Measurements from ENCODE around the gene ATP13A4. TPM values are rescaled to one million over a fixed set of nuclear protein-coding genes. Genes with fewer than 3 reads are reported as not detected.

ATP13A4 gene
- polyA plus RNA-seq, 3 donors = 0.08 to 0.21 (median 0.19) TPM

GRCh38 chr3:193574488-193575070 lies 19.9 kb upstream of the ATP13A4 start:
- intact Hi-C loops (cut with micrococcal nuclease) = loop anchor here (5.0 to 10.0 kb wide), 3 partner anchors 112 to 760 kb away; no protein-coding TSS in a partner anchor
- peaks cover 0 to 3% (median 0%) of the 10 kb centered on the region in 7 donors for H3K9me3 Mint-ChIP-seq
- H3K27me3 Mint-ChIP-seq (ENCODE audit: low read depth in 3 of 3) = peaks cover 0 to 2% (median 0%) of the 10 kb centered on the region in 3 donors

DNA sequence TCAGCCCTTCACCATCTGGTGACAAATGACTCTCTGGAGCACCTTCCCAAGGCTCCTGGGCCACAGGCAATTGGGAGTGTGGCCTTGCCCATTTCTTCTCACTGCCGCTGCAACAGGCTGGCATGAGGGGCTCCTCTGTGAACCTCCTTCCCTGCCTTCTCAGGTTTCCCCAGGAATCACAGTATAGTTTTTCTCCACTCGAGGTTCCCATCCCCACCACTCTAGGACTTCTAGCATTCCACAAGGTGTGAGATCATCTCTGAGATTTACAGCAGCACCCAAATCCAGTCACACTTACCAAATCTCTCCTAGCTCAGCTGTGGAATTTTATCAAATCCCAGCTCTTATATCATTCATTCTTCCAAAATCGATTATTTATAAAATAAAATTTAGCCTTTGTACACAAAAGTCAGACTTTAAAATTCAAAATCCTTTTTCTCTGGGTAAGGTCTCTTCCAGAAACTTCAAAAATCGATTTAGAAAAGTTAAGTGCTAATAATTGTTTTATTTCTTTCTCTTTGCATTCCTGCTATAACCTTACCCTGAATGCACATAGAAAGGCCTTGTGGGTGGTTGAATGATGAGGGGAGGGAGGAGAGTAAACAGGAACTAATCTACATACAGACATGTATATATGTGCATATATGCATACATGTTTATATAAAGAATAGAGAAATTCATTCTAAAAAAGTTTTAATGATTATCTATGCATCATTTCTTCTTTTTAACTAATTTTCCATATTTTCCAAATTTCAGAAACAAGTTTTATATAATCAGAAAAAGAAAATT lies 18.9 kb upstream of the ATP13A4 start:
- TF ChIP-seq, protein P1, sequence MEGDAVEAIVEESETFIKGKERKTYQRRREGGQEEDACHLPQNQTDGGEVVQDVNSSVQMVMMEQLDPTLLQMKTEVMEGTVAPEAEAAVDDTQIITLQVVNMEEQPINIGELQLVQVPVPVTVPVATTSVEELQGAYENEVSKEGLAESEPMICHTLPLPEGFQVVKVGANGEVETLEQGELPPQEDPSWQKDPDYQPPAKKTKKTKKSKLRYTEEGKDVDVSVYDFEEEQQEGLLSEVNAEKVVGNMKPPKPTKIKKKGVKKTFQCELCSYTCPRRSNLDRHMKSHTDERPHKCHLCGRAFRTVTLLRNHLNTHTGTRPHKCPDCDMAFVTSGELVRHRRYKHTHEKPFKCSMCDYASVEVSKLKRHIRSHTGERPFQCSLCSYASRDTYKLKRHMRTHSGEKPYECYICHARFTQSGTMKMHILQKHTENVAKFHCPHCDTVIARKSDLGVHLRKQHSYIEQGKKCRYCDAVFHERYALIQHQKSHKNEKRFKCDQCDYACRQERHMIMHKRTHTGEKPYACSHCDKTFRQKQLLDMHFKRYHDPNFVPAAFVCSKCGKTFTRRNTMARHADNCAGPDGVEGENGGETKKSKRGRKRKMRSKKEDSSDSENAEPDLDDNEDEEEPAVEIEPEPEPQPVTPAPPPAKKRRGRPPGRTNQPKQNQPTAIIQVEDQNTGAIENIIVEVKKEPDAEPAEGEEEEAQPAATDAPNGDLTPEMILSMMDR (IDR thresholded peaks at IDR 0.05) = no peak
- H3K79me2 ChIP-seq (ENCODE audit: insufficient read depth, low read length) = no peaks in the 10 kb centered on the region
- H3K36me3 Mint-ChIP-seq = no peaks in the 10 kb centered on the region
- H3K9ac ChIP-seq (ENCODE audit: insufficient read depth, low read length, poor library complexity, severe bottlenecking) = no peak overlapping the region
- no peaks in the 10 kb centered on the region for H3K9me3 ChIP-seq (replicated peaks in 1 of 2; ENCODE audit: control insufficient read depth in 1 of 2, insufficient read depth in 1 of 2, low read length in 2 of 2)
- no peaks in the 10 kb centered on the region for H3K4me1 ChIP-seq (ENCODE audit: control insufficient read depth in 1 of 2, insufficient read depth in 2 of 2, low read length in 2 of 2)
- H3K27ac ChIP-seq (ENCODE audit: low read depth in 1 of 2, low read length in 2 of 2) = no peak overlapping the region
- no peaks in the 10 kb centered on the region for H3K27me3 ChIP-seq (ENCODE audit: control insufficient read depth in 2 of 2, insufficient read depth in 2 of 2, low read length in 2 of 2)
- H3K27me3 Mint-ChIP-seq (ENCODE audit: low read depth in 3 of 3) = peaks cover 0 to 2% (median 0%) of the 10 kb centered on the region in 3 donors
- no peak for DNase-seq
- no peak overlapping the region for H2AFZ ChIP-seq (ENCODE audit: insufficient read depth, low read depth, low read length, poor library complexity, severe bottlenecking)
- intact Hi-C loops (cut with micrococcal nuclease) = loop anchor here (5.0 to 10.0 kb wide), 3 partner anchors 111 to 759 kb away; no protein-coding TSS in a partner anchor
- peaks cover 5% of the 10 kb centered on the region for H3K4me1 Mint-ChIP-seq
- H4K20me1 ChIP-seq (ENCODE audit: insufficient read depth, low read length) = no peaks in the 10 kb centered on the region
- H3K9me3 Mint-ChIP-seq = peaks cover 0 to 3% (median 0%) of the 10 kb centered on the region in 7 donors
- no peak overlapping the region for H3K27ac Mint-ChIP-seq
- H3K4me3 Mint-ChIP-seq = no peak overlapping the region
- H3K4me2 ChIP-seq (replicated peaks; ENCODE audit: extremely low read depth, low read length, poor library complexity, severe bottlenecking) = no peak overlapping the region
- 92% methylated on average over 2 of the region's 4 CpGs for WGBS (ENCODE audit: insufficient coverage)
- no peak overlapping the region for H3K4me3 ChIP-seq (replicated peaks in 1 of 3; ENCODE audit: low read depth in 2 of 3, low read length in 3 of 3)
- no peaks in the 10 kb centered on the region for H3K36me3 ChIP-seq (replicated peaks in 1 of 2; ENCODE audit: control insufficient read depth in 1 of 2, insufficient read depth in 2 of 2, low read length in 2 of 2)

More at GRCh38 chr3:193574488-193575070, 19.9 kb upstream of the ATP13A4 start:
- no peak for DNase-seq
- Histone ChIP-seq H3K27me3 (ENCODE audit: control insufficient read depth in 2 of 2, insufficient read depth in 2 of 2, low read length in 2 of 2) (no peaks in the 10 kb centered on the region), H3K9me3 (replicated peaks in 1 of 2; ENCODE audit: control insufficient read depth in 1 of 2, insufficient read depth in 1 of 2, low read length in 2 of 2) (no peaks in the 10 kb centered on the region), H3K4me1 (ENCODE audit: control insufficient read depth in 1 of 2, insufficient read depth in 2 of 2, low read length in 2 of 2) (no peaks in the 10 kb centered on the region), H4K20me1 (ENCODE audit: insufficient read depth, low read length) (no peaks in the 10 kb centered on the region), H3K9ac (ENCODE audit: insufficient read depth, low read length, poor library complexity, severe bottlenecking) (no peak overlapping the region), H3K36me3 (replicated peaks in 1 of 2; ENCODE audit: control insufficient read depth in 1 of 2, insufficient read depth in 2 of 2, low read length in 2 of 2) (no peaks in the 10 kb centered on the region), H3K4me2 (replicated peaks; ENCODE audit: extremely low read depth, low read length, poor library complexity, severe bottlenecking) (no peak overlapping the region), H3K4me3 (replicated peaks in 1 of 3; ENCODE audit: low read depth in 2 of 3, low read length in 3 of 3) (no peak overlapping the region), H3K27ac (ENCODE audit: low read depth in 1 of 2, low read length in 2 of 2) (no peak overlapping the region), H2AFZ (ENCODE audit: insufficient read depth, low read depth, low read length, poor library complexity, severe bottlenecking) (no peak overlapping the region), H3K79me2 (ENCODE audit: insufficient read depth, low read length) (no peaks in the 10 kb centered on the region)
- Mint-ChIP-seq H3K36me3 (no peaks in the 10 kb centered on the region), H3K27ac (peak overlapping the region in 1 of 7 donors; percentile 4), H3K4me3 (no peak overlapping the region), H3K4me1 (peaks cover 5% of the 10 kb centered on the region)
- 0% methylated on average over 1 of the region's 2 CpGs for WGBS (ENCODE audit: insufficient coverage)
- TF ChIP-seq, protein P1 (IDR thresholded peaks at IDR 0.05) = no peak

Data from CD14-positive monocyte (primary cell).